Frontal cortex (tissue), 4 donors: Measurements from ENCODE around the gene TCHP. TPM values are rescaled to one million over a fixed set of nuclear protein-coding genes. Genes with fewer than 3 reads are reported as not detected.
A peak's percentile ranks its signal among the peaks of the same experiment; 100 is the strongest.
"Not testable (repeated sequence)": the region's sequence is repeated elsewhere in the genome, so short reads cannot be mapped to it uniquely, and the experiment has no call there.

Experiments used
- DNase-seq, 2 donors: peaks; one replicate each; pipeline ENCODE4 v3.0.0; 2012; ENCODE audit warnings: low spot score in 2 of 2
- FAIRE-seq: peaks from 2 replicates; lab custom pipeline; 2012; peaks lifted over from hg19 to GRCh38; lab: Jason Lieb, UNC
- total RNA-seq: library from RNA; depleted of rRNA; stranded (reverse); fragments of >200 nt; gene quantifications from one replicate; pipeline ENCODE4 v1.2.3, GENCODE V29; 2014
- donor health status: control.
- donor health status: control.
- donor health status: control.

The TCHP gene
- total RNA-seq, 1 donor from 2014 or later, result 5.3 TPM

DNA sequence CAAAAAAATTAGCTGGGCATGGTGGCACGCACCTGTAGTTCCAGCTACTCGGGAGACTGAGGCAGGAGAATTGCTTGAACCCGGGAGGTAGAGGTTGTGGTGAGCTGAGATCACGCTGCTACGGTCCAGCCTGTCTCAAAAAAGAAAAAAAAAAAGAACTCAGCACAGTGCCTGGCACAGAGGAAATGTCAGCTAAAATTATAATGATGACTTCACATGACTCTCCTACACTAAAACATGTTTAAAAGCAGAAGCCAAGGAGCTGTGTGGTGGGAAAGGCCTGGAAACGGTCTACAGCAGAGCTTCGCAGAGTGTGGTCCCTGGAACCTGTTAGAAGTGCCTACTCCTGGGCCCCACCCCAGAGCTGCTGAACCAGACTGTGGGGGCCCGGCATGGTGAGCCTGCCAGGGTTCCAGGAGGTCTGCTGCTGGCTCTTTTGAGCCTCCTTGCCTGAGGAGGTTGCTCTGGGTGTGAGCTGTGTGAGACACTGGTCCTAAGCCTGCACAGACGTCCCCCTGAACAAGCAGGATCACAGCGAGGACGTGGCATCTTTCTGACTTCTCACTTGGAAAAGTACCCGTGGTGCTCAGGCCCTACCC is 28.1 kb downstream of the TCHP start:
- FAIRE-seq (no peak), DNase-seq (no peak)

DNA sequence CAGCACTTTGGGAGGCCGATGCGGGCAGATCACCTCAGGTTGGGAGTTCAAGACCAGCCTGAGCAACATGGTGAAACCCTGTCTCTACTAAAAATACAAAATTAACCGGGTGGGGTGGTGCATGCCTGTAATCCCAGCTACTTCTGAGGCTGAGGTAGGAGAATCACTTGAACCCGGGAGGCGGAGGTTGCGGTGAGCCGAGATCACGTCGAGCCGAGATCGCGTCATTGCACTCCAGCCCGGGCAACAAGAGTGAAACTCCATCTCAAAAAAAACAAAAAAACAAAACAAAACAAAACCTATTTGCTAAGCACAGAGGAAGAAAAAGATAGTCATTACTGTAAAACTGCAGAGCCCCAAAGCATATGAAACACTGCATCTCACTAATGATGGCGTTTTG is 29.3 kb downstream of the TCHP start:
- not testable (repeated sequence) for FAIRE-seq, DNase-seq

DNA sequence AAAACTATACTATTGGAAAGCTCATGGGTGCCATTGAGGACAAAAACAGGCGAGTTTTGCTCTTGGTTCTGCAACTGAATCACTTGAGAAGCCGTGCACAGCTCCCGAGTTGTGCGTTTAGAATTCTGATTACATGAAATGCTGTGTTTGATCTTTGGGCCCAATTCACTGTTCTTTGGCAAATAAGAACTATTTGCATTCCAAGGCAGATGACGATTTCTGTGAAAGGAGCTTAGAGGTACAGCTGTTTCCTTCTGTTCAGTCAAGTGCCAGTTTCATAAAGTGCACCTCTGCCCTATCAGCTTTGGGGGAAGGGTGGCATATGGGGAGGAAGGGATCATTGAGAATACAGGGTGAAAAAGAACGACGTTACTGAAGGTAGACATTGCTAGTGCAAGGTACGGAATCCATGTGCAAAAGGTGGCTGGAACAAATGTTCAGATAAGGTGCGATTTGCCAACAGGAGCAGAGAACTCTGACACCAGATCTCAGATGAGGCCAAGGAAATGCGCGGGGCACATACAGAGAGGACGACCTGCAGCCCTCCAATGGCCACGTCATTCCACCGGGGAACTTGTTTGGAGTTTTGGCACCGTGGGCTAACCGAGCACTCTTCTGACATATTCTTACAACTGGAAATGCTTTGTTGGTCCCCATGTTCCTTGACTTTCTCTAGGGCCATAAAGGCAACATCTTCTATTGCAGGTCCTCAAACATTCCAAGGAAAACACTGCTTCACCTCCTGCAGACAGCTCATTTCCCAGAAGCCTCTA is 30.1 kb downstream of the TCHP start:
- no peak for FAIRE-seq
- no peak for DNase-seq

DNA sequence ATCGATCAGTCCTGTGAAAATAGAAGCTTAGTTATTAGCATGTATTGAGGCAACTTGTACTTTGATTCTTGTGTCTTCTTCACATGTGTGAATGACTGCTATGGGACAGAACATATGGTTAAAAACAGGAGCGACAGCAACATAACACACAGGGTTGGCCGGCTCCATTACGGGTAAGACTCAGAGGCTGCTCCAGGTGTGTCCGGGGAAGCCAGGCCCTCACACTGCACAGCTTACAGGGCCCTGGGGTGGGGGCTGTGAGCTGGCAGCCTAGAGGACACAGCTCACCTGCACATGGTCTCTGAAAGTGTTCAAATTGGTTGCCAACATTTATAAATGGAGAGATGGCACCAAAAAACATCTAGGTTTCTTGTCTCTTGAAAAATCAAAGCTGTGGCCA is 31.1 kb downstream of the TCHP start:
- DNase-seq (no peak), FAIRE-seq (no peak)

DNA sequence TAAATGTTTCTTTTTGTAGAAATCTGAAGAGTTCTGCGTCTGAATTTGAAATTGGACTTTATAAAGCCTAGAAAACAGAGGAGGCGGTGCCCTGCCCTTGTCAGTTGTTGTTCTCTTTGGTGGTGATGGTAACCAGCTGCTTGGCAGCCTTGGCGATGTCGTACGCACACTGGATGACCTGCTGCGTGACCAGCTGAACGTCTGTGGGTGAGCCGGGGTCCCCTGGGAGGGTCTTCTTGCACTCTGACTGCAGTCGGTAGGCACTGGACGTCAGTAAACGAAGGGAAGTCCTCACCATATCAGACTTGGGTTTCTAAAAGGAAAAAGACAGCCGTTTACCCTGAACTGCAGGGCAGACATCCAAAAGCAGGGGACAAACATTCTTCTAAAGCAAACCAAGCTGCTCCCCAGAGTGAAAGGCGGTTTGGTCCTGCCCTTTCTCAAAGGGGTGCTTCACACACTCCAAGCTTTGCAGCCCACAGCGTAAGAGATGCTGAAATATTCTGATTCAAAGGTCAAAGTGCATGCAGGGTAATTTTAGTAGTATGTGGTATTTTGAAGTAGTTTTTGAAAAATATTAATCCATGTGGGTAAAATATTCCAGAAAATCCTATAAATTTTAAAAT is 32.9 kb downstream of the TCHP start:
- no peak for FAIRE-seq

DNA sequence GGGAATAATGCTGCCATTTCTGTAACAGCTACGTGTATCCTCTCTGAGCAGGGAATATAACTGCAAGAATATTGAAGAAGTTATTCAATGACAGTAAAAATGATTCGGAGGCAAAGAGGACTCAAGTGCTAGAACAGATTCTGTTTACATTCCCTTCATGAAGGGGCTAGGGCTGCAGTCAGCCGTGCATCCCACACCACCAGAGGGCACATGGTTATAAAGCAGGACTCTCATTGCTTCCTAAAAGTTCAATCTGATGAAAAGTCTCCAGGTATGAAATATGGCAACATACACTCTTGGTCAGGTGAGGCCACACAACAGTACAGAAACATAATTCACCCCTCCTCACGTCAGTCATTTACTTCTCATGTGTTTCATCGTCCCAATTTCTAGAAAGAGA is 34.0 kb downstream of the TCHP start:
- FAIRE-seq (no peak), DNase-seq (no peak)

More for the DNA sequence above, 32.9 kb downstream of the TCHP start:
- no peak for DNase-seq

DNA sequence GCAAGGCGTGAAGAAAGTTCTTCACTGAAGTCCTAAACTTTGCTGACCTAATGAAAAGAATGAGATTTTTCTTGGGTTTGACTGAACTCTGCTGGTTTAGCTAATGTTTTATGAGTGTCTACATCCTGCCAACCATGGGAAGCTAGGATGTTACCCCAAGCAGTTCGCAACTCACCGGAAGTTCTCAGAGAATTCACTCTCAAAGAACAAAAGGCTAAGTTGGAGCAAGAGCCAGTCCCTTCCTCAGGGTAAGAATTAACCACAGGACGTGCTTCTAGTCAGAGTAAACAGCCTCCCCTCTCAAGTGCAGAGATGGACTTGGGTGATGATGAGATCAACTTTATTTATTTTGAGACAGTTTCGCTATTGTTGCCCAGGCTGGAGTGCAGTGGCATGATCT is 37.3 kb downstream of the TCHP start:
- no peak for FAIRE-seq
- no peak for DNase-seq

DNA sequence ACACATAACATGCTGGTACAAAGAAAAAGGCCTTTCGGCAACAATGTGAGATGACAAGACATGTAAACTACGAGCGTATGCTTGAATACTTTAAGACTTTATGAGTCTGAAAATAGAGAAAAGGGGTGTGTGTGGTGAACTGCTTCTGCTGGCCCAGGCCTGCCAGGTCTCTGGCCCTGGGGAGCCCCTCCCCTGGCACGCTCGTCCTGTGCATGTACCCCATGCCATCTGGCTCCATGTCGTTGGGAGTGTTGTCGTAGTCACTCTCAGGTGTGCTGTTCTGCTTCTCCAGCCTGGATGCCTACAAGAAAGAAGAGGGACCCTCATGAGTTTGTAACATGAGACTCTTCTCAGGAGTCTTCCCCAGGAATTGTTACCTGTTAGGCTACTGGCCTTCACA is 38.9 kb downstream of the TCHP start:
- no peak for FAIRE-seq
- no peak for DNase-seq

DNA sequence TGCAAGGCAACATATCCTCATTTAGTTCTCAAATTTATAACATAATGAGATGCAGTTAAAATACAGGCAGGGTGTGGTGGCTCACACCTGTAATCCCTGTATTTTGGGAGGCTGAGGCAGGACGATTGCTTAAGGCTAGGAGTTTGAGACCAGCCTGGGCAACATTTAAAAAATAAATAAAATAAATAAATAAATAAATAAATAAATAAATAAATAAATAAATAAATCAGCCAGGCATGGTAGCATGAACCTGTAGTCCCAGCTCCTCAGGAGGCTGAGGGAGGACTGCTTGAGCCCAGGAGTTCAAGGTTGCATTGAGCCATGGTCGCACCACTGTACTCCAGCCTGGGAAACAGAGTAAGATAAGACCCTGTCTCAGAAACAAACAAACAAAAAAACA is 39.4 kb downstream of the TCHP start:
- no peak for FAIRE-seq
- DNase-seq, result no peak

DNA sequence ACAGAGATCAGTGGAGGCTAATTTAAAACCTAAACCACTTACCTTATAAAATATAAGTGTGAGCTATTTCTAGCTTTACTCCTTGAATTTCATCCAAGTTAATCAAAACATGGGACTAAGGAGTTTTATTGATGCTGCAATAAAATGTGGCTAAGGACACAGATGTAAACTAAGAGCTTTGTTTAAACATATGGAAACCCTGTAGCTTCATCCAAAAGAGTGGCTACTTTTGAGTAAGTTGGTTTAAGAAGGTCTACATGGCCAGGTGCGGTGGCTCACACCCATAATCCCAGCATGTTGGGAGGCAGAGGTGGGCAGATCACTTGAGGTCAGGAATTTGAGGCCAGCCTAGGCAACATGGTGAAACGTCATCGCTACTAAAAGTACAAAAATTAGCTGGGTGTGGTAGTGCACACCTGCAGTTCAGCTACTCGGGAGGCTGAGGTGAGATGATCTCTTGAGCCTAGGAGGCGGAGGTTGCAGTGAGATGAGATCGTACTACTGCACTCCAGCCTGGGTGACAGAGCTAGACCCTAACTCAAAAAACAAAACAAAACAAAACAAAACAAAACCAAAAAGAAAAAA is 40.4 kb downstream of the TCHP start:
- no peak for FAIRE-seq
- DNase-seq, result no peak

DNA sequence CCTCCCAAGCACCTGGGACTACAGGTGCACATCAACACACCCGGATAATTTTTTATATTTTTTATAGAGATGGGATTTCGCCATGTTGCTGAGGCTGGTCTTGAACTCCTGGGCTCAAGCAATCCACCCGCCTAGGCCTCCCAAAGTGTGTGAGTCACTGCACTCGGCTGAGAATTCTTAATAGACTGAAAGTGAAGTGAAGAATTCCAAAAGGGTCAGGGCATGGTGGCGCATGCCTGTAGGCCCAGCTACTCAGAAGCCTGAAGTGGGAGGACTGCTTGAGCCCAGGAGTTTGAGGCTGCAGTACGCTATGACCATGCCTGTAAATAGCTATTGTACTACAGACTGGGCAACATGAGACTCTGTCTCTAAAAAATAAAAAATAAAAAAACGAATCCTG is 43.7 kb downstream of the TCHP start:
- FAIRE-seq (no peak), DNase-seq (no peak)

DNA sequence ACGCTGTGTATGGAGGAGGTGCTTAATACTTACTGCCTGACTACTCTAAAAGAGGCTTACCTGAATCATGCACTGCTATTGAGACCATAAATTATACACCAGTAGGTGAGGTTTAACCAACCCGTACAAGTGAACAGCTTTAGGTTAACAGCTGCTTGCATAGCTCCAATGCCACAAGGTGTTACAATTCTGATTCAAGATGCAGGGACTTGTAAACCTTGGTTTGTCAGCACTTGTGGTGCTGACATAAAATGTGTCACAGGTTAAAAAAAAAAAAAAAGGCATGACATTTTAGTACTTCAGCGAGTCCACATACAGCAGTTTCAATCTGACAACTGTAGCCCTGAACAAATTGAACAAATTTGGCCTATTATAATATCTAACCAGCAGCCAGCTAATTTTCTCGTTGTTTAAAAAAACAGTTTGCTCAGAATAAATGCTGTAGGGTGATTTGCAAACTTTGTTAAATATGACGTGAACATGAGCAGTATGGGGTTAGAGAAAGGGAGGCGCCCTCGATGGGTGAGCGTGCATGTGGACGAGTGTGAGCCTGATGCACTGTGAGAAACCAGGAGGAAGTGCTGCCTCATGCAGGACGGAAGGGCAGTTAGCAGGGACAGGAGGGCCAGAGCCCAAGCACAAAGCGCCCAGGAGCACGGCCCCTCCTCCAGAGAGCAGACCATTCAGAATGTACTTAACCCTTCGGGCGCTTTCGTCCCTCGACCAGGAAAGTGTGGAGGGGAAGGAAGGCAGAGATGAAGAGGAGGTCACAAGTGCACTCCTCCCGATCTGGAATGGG is 44.7 kb downstream of the TCHP start:
- DNase-seq (no peak), FAIRE-seq (no peak)

DNA sequence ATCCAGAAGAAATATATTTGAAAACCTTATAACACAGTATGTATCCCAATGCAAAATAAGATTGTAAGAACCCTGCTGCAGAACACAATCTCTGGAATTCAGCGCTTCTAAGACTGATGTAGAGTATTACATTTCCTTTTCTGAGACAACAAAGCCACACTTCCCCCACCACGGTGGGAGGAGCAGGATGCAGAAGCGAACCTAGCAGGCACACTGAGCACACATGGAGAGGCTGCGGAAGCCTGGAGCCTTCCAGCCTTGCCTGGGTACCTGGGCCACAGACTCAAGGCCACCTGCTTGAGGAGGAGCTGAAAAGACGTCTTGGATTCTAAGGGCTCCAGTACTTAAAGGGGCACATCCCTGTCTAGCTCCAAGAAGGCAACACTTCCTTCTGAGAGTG is 46.4 kb downstream of the TCHP start:
- no peak for DNase-seq
- FAIRE-seq, result no peak

DNA sequence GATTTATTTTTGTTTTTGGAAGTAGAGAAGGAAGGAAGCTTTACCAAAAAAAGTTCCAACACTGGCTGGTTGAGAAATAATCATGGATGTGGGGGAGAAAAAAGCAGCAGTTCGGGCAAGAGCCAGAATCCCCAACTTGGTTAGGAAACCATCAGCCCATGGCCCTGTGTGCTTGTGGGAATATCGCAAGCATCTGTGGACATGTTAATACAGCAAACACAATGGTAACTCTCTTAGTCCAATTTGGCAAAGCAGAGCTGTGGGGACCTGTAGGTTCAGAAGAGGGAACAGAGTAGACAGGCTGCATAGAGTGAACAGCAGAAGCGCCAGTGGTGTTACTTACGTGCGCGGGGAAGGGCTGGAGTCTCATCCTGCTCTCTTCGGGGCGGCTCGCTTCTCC is 46.8 kb downstream of the TCHP start:
- DNase-seq (no peak), FAIRE-seq (no peak)

DNA sequence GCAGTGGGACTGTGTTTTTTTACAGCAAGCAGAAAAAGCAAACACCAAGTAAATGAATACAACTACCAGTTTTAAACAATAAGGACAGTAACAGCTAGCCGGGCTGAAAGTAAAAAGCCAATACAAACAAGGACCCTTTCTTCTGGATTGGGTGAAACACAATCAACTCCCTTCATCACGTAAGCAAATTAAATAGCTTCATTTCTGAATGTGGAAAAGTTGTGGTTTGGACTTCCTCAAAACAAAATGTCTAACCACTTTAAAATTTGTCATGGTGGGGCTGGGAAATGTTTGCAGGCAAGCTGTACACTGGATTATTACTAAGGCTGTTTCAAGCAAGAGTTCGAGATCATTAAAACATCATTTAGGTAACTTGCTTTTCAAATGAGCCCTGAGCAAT is 47.4 kb downstream of the TCHP start:
- FAIRE-seq, result no peak

DNA sequence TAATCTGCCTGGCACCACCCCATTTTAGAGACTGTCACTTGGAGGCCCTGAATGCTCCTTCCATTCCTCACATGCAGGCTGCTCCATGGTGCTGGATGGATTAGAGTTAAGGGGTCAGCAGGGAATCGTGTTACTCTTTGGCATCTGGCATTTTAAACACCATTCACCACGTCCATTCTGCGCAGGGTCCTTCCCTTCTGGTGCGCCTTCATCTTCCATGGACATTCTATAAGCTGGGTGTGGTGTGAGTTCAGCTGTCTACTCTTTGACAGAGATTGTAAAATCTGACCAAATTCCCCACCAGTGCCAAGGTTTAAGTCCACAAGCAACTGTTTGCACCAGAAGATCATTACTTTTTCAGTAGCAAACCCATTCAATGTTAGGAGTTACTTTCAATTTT is 48.3 kb downstream of the TCHP start:
- FAIRE-seq, result no peak

More for the DNA sequence above, 47.4 kb downstream of the TCHP start:
- no peak for DNase-seq

DNA sequence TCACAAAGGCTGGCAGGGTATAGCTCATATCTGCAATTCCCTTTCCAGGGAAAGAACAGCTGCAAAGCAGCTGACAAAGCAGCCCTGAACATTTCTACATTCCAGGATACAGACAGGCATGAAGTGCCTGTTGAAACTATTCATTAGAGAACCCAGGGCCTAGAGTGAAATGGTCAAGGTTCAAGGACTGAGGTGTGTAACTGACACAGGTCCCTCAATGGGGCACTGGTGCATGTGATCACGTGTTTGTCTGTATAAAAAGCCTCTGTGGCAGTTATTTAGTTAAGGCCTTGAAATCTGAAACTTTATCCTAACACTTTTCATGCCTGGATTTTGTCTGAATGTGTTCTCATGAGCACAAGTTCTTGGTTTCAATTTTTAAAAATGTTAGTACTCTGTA is 49.0 kb downstream of the TCHP start:
- DNase-seq, result no peak
- FAIRE-seq, result no peak

More for the DNA sequence above, 48.3 kb downstream of the TCHP start:
- no peak for DNase-seq

DNA sequence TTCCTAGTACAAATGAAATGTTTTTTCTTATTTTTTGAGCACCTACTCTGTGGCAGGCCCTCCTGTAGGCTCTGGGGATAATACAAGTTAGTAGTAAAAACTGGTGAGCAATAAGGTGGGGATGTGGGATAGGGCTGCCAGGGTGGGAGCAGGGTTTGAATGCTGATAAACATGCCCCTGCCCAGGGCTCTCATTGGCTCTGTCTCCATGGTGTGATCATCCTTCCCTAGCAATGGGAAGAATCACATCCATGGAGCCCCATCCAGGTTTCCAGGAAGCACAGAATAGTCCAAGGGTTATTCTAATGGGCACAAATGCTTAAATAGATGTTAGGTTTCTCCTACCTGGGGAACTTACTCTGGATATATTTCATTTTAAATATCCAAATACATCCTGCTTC is 50.6 kb downstream of the TCHP start:
- DNase-seq (no peak), FAIRE-seq (no peak)

DNA sequence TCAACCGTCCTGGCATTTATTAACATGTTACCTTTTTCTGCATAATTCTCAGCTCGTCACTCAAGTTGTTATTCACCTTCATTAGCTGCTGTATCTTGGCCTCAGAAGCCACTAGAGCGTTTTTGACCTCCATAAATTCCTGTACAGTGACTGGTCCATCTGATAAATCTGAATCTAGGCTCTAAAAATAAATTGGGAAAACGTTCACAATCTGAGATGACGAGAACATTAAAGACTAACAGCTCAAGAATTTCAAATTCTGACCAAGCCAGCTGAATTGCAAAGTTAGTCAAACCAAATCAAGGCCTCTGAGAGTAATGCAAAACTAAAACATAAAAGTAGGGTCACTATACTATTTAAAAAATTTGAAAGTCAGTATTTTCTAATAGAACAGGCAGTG is 51.1 kb downstream of the TCHP start:
- DNase-seq, result no peak
- no peak for FAIRE-seq

DNA sequence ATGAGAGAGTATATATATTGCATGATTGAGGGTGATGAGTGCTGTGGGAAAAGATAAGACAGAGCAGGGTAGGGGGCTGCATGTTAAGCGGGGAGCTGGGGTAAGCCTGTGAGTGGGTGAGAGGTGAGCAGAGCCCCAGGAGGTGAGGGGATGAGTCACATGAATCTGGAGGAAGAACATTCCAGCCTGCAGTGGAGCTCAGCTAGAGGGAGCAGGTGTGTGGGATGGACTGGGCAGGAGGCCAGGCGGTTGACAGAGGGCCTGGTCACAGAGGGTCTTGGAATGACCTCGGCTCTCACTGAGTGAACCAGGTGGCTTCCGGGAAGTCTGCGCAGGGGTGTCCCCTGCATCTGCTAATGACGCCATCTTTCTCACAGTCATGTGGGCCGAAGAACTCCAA is 51.7 kb downstream of the TCHP start:
- DNase-seq, result peak in 1 of 2 donors; percentile 31

More for the DNA sequence above, 51.7 kb downstream of the TCHP start:
- no peak for FAIRE-seq
